Measurements from ENCODE around the gene ABCB8. TPM values are rescaled to one million over a fixed set of nuclear protein-coding genes. Genes with fewer than 3 reads are reported as not detected.

The ABCB8 gene
- total and polyA plus RNA-seq, 12 donors = 16.7 to 42.2 (median 24.6) TPM

- Histone ChIP-seq H3K27ac (no peak overlapping the region), H3K36me3 (peaks cover 0 to 89% (median 33%) of the 10 kb centered on the region in 9 donors), H3K9me3 (no peaks in the 10 kb centered on the region), H3K4me3 (no peak overlapping the region), H3K27me3 (no peaks in the 10 kb centered on the region), H3K4me1 (peaks cover 8 to 27% (median 25%) of the 10 kb centered on the region in 9 donors)
- no peak for TF ChIP-seq CTCF (IDR thresholded peaks at IDR 0.05)
- DNase-seq (no peak), ATAC-seq (no peak)
- intact Hi-C loops (cut with DNase I) = no loop called here
- 88 to 93% methylated on average over 17 of the region's 17 CpGs for WGBS, 2 donors
Observed at GRCh38 chr7:151073990-151074389, 45.7 kb downstream of the ABCB8 start.

GRCh38 chr7:151074817-151075661 is 46.8 kb downstream of the ABCB8 start:
- DNase-seq (no peak), ATAC-seq (no peak)
- Histone ChIP-seq H3K4me1 (peaks cover 16 to 38% (median 35%) of the 10 kb centered on the region in 9 donors), H3K4me3 (no peak overlapping the region), H3K27ac (no peak overlapping the region), H3K36me3 (peaks cover 0 to 79% (median 33%) of the 10 kb centered on the region in 9 donors), H3K9me3 (no peaks in the 10 kb centered on the region), H3K27me3 (no peaks in the 10 kb centered on the region)
- no peak for TF ChIP-seq CTCF (IDR thresholded peaks at IDR 0.05)
- intact Hi-C loops (cut with DNase I) = no loop called here
- 91 to 92% methylated on average over 26 of the region's 26 CpGs for WGBS, 2 donors

GRCh38 chr7:151075662-151075971 is 47.4 kb downstream of the ABCB8 start:
- H3K27ac ChIP-seq = no peak overlapping the region
- H3K36me3 ChIP-seq = peaks cover 0 to 73% (median 33%) of the 10 kb centered on the region in 9 donors
- peaks cover 16 to 38% (median 35%) of the 10 kb centered on the region in 9 donors for H3K4me1 ChIP-seq
- WGBS, 2 donors = 87 to 88% methylated on average over 7 of the region's 7 CpGs
- DNase-seq (no peak), ATAC-seq (no peak)
- intact Hi-C loops (cut with DNase I) = no loop called here
- H3K27me3 ChIP-seq = no peaks in the 10 kb centered on the region
- no peak overlapping the region for H3K4me3 ChIP-seq
- no peak for TF ChIP-seq CTCF (IDR thresholded peaks at IDR 0.05)
- H3K9me3 ChIP-seq = no peaks in the 10 kb centered on the region

GRCh38 chr7:151075978-151076426 is 47.8 kb downstream of the ABCB8 start:
- H3K9me3 ChIP-seq = no peaks in the 10 kb centered on the region
- no peak overlapping the region for H3K4me3 ChIP-seq
- DNase-seq = no peak
- 80 to 82% methylated on average over 22 of the region's 22 CpGs for WGBS, 2 donors
- ATAC-seq = no peak
- H3K27ac ChIP-seq = no peak overlapping the region
- no peak for TF ChIP-seq CTCF (IDR thresholded peaks at IDR 0.05)
- H3K36me3 ChIP-seq = peaks cover 0 to 69% (median 33%) of the 10 kb centered on the region in 9 donors
- intact Hi-C loops (cut with DNase I) = no loop called here
- H3K27me3 ChIP-seq = no peaks in the 10 kb centered on the region
- peaks cover 16 to 40% (median 37%) of the 10 kb centered on the region in 9 donors for H3K4me1 ChIP-seq
